22Rv1 (cell line): ENCODE data around the gene MED12L.
"Not testable (repeated sequence)": the region's sequence is repeated elsewhere in the genome, so short reads cannot be mapped to it uniquely, and the experiment has no call there.

ENCODE experiments used
- H3K27ac ChIP-seq: fragments of 450-650 bp; 2 replicates; pipeline ENCODE4 v1.5.1; 2017
- CTCF ChIP-seq: fragments of 450-650 bp; IDR thresholded peaks from 2 replicates; pipeline ENCODE4 v1.5.1; 2017; ENCODE audit warnings: mild to moderate bottlenecking
- ZFX ChIP-seq: fragments of 450-650 bp; IDR thresholded peaks from 2 replicates; pipeline ENCODE4 v1.6.1; 2017; ENCODE audit warnings: antibody characterized with exemption, borderline replicate concordance

MED12L gene

DNA sequence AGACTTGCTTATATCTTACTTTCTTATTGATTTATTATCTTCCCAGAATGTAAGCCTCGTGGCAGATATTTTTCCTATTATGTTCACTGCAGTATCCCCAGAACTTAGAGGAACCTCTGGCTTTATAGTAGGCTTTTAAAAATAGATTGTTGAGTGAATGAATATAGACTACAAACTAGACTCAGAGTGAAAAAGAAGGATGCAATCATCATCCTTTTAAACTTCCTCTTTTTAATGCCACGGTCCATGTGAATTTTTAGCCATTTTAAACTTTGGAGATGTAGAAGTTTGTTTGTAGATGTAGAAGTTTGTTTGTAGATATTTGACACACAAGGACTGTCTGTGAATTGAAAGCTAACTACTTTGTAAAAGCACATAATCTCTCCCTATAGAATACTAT is 306.3 kb downstream of the MED12L start:
- TF ChIP-seq ZFX (no peak), CTCF (no peak)
- H3K27ac ChIP-seq: no peak overlapping the region

DNA sequence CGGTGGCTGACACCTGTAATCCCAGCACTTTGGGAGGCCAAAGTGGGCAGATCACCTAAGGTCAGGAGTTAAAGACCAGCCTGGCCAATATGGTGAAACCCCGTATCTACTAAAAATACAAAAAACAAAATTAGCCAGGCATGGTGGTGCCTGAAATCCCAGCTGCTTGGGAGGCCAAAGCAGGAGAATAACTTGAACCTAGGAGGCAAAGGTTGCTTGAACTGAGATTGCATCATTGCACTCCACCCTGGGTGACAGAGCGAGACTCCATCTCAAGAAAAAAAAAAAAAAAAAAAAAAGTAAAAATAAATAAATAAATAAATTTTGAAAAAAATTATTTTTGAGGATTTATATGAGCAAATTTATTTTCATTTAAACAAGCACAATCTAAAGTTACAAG is 306.7 kb downstream of the MED12L start:
- H3K27ac ChIP-seq: not testable (repeated sequence)

DNA sequence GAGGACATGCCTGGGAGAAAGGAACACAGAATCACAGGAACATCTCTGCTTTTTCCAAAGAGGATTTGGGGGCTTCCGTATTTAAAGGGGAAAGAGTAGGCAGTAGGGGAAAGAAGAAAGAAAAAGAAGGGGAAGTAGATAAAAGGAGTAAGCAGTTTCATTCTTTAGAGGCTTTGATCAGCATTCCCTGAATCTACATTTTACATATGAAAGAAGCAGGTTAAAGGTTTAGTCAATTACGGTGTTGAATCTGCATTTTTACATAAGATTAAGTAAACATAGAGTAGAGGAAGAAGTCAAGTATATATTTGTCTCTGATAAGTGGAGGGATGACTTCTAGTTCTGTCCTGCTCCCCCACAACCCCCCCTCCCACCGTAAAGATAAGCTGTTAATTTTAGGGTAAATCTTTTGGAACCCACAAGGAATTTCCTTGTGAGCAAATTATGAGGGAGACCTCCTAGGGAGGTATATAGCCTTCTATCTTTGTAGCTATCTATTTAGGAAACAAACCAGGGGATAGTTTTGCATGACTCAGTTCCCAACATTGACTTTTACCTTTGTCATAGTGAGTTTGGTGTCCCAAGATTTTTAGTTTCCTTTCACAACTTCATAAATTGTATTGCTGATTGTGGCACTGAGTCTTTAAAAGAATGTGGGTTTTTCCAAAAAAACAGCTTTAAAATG is 307.8 kb downstream of the MED12L start:
- H3K27ac ChIP-seq: no peak overlapping the region
- TF ChIP-seq ZFX (no peak), CTCF (no peak)

DNA sequence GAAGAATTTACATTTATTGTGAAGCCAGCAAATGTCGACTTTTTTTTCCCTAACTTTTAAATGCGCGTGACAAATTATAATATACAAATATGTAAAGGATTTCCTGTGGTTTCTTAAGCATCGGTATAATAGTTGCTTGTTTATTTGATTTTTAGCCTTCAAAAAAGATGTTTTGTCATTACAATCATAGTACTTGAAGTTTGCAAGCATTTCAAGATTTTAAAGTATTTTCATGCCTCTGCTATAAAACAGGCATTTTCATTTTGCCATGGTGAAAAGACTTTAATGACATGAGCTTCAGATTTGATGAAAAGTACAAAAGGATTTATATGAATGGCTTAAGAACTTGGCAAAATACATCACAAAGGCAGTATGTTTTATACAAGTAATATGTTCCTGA is 308.5 kb downstream of the MED12L start:
- TF ChIP-seq ZFX: no peak
- no peak overlapping the region for H3K27ac ChIP-seq

DNA sequence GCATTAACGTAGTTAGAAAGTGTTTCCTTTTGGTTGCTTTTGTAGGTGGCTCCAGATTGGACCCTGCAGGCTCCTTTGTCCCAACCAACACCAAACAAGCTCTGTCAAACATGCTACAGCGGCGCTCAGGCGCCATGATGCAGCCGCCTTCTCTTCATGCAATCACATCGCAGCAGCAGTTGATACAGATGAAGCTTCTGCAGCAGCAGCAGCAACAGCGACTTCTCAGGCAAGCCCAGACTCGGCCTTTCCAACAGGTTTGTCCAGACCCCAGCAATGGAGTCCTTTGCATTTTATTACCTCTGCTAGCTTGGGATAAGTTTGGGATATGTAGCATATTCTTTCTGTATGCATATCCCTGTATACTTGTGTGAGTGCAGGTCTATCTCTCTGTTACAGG is 309.1 kb downstream of the MED12L start:
- H3K27ac ChIP-seq: no peak overlapping the region
- TF ChIP-seq ZFX (no peak), CTCF (no peak)

DNA sequence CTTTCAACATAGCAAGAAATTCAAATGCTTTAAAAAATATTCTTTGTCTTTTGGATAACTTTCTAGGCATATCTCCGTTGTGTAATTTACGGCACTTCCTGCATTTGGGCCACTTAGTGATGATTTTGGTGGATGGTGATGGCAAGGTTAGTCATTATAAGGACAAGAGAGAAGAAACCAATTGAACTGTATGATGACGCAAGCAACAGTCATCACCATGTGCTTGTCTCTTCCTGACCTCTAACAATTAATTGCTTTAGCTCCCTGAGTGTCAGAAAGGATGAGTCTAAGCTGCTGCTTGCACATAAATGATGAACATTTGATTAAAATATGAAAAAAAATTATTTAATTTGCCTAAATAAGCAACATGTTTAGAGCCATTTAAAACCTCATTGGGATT is 310.3 kb downstream of the MED12L start:
- TF ChIP-seq ZFX (no peak), CTCF (no peak)
- no peak overlapping the region for H3K27ac ChIP-seq

DNA sequence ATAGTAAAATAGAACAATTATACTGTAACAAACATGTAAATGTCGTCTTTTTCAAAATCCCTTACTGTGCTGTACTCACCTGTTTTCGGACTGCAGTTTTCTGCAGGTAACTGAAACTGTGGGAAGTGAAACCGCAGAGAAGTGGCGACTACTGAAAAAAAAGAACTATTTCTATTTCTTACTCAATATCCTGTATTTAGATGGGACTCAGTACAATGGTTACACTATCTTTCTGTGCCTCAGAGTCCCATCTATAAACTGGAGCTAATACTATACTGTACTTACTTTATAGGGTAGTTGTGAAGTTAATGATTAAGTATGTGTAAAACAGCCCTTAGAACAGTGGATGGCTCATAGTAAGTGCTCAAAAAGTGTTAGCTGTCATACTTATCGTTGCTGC is 313.4 kb downstream of the MED12L start:
- TF ChIP-seq CTCF: no peak
- no peak for TF ChIP-seq ZFX
- no peak overlapping the region for H3K27ac ChIP-seq

GRCh38 chr3:151400341-151400740 is 314.9 kb downstream of the MED12L start:
- TF ChIP-seq ZFX: no peak
- TF ChIP-seq CTCF: no peak
- H3K27ac ChIP-seq: no peak overlapping the region
